Stimulated activated CD8-positive, alpha-beta memory T cell treated with anti-CD3 and anti-CD28 coated beads, Interleukin-2, amount 100 ng/mL, for 1 hour (primary cell): ENCODE data around the gene SNRPF.

Source experiments
- DNase-seq, 2 donors: peaks; one replicate each; pipeline ENCODE4 v3.0.0-alpha.2; 2020; ENCODE audit warnings: low read depth in 2 of 2

SNRPF gene

DNA sequence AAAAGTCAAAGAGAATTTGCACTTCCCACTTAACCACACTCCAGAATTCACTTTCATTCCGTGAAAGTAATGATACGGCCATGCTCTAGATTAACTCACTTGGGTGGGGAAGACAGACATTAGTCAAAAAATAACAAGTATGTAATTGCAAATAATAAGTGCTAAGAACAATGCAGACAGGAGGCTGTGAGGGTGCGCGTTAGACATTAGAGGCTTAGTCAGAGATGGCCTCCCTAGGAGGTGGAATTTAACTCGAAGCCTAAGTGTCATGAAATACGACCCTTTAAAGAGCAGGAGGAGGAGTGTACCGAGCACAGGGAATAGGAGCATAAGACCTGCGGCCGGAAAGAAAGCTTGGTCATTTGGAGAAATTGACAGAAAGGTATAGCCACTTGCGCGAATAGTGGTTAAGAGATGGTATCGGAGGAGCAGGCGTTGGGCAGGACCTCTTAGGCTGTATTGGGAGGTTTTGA lies 628 bp downstream of the SNRPF start:
- DNase-seq: no peak

DNA sequence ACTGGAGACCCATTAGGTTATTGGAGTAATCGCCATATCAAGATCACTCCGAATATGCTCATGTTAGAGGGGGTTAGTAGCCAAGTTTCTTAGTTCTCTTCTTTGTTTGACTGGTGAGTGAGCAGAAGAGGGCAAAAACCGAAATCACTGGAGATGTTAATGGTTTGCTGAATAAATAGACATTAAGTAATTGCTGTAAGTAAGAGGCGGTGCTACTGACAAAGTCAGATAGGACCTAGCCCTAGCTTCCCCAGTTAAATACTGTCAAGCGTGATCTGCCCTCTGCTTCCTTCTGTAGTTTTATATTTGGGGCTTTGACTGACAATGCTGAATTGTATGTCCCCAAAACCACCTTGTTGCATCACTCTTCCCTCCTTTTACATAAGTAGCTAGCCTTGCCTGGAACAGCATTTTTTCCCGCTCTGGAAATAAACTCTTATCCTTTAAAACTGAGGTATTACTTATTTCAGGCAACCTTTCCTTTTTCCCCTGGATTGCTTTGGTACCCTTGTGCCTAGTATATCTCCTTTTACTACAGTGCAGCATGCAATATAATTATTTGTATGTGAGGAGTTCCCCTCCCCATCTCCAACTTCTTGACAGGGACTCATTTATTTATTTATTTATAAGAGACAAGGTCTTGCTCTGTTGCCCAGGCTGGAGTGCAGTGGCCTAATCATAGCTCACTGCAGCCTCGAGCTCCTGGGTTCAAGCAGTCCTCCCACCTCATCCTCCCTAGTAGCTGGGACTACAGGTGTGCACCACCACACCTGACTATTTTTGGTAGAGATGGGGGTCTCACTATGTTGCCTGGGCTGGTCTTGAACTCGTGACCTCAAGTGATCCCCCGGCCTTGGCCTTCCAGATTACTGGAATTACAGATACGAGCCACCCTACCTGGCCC lies 1.4 kb downstream of the SNRPF start:
- no peak for DNase-seq

DNA sequence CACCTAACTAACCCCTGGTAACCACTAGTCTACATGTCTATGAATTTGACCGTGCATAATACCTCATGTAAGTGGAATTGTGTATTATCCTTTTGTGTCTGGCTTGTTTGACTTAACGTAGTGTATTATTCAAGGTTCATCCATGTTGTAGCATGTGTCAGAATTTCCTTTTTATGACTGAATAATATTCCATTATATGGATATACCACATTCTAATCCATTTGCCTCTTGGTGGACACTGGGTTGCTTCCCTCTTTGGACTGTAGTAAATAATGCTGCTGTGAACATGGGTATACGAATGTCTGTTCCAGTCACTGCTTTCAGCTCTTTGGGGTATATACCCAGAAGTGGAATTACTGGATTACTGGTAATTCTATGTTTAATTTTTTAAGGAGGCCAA lies 3.3 kb downstream of the SNRPF start:
- no peak for DNase-seq

DNA sequence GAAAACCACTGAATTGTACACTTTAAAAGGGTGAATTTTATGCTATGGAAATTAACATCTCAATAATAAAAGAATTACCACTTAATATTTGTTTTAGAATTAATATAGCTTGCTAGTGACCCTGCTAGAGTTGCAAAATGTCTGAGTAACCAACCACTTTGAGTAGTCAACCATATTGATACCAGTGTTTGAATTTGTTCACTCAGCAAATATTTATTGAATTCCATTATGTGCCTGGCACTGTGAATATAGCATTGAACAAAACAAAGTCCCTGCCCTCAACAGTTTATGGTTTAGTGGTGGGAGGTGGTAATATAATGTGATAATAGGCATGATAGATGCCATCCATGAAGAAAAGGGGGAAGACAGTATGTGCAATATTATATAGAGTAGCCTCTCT lies 4.6 kb downstream of the SNRPF start:
- no peak for DNase-seq

DNA sequence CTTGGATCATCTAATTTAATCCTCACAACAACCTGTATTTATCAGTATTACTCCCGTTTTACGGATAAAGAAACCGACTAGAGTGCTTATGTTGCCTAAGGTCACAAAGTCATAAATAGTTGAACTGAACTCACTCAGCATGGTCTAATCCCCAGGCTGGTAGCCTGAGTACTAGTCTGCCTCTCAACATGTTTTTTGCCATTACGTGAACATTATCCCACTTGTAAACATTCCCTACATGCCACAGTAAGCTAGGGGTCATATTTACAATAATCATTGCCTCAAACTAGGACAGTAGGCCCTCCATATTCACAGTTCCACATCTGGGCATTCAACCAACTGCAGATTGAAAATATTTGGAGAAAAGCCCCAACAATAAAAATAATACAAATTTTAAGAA lies 12.1 kb downstream of the SNRPF start:
- DNase-seq: no peak

DNA sequence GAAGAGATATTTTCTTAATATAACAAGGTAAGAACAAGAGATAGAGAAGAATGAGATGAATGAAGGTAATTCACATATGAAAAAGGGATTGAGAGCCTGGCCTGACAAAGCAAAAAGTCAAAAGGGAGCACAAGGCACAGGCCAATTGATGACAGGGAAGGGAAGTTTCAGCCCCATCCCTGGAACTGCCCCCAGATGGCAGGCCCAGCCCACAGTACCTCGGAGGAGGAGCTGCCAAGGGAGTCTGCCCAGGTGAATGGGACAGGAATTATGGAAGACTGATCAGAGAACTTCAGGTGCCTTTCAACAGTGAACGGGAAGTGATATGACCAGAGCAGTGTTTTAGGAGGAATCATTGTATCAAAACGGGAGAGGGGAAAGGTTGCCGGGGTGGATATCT lies 15.7 kb downstream of the SNRPF start:
- DNase-seq: no peak

DNA sequence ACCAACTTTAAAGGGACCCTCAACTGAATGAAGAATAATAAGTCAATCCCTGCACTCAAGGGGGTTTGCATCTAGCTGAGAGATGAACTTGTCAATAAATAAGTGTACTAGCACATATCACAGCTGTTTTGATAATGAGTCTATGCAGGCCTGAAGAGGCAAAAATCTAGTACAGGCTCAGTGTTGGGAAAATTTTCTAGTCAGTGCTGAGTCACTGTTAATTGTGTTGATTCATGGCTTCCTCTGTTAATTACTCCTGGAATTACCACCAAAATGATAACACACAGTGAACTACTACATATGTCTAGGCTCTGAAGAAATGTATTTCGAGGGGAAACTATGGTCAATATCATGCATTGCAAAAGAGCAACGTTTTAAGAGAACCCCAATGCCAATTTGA lies 18.9 kb downstream of the SNRPF start:
- no peak for DNase-seq

DNA sequence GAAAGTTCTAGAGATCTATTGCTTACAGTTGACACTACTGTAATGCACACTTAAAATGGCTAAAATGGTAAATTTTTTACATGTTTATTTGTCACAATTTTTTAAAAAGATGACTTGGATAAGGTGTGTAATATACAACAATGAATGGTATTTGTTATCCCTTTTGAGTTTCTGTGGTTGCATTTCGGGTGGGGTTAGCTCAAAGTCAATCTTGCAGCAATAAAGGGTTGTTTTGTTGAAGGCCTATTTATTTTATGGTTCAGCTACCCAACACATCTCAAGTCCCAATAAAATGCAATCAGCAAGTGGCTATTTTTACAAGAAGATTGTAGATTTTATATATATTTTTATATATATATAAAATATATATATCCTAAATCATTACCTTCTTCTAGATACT lies 22.1 kb downstream of the SNRPF start:
- DNase-seq: no peak

DNA sequence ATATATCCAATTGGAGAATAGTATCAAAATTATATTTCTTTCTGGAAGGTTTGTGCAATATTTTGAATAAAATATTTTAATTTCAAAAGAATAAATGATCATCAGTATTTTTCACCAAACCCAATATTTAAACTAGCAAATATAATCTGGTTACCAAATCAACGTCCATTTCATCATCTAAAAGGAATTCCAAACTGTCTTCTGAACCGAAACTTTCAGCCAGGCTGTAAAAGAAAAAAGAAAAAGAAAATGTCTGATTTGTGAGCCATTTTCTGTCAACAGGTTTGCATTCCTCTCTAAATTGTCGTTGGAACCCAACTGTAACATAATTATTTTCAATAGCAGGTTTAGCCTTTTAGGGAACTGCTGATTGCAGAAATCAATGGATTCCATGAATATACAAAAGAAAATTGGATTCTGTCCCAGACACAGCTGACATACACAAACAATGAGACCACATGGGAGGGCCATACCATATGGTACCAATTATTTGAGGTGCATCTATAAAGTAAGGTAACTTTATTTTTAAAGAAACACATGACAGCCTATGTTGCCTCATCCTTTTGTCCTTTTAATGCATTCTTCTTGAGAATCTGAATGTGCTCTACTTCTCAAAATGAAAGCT lies 22.7 kb downstream of the SNRPF start:
- DNase-seq: no peak

DNA sequence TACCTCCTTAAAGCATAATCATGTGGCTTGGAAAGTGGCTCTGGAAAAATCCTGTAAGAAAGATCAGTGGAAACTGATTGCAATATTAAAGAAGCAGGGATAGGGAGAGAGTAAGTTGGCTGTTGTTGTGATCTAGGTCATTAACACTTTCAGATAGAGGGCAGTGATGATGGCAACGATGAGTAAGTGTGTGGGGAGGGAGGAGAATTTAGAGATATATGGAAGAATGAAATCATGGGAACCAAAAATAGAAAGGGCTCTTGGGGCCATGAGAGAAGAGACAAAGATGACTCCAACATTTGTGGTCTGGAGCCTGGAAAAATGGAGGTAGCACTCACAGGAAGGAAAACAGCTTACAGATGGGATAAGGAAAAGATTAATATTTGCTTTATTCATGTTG lies 23.3 kb downstream of the SNRPF start:
- no peak for DNase-seq

DNA sequence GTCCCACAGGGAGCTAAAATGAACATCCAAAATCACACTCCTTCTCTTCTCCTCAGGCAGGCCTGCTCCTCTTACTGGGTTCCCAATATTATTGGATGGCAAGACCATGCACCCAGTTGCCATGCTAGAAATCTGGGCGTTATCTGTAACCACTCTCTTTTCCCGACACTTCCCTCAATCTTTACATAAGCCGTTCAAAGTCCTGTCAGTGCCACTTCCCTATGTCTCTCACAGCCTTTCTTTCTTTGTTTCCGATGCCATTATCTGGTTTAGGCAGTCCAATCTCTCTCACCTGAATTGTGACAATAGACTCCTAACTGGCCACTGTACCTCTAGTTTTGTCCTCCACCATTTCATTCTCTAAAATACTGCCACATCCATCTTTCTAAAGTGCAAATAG lies 24.1 kb downstream of the SNRPF start:
- DNase-seq: no peak

DNA sequence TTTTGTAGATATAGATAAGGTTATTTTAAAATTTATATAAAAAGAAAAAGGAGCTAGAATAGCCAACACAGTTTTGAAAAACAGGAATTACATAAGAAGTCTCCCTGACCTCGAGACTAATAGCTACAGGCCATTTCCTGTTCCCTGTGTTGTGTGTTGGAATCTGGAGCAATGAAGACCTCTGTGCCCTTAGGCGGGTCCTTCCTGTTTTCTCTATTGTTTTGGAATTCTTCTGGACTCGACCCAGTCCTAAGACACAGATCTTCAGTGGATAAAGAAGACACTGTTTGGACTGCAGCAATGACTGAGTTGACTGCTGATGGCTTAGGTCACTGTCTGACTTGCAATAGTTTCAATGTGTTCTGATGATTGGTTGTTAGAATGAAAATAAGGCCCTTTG lies 26.2 kb downstream of the SNRPF start:
- DNase-seq: no peak

DNA sequence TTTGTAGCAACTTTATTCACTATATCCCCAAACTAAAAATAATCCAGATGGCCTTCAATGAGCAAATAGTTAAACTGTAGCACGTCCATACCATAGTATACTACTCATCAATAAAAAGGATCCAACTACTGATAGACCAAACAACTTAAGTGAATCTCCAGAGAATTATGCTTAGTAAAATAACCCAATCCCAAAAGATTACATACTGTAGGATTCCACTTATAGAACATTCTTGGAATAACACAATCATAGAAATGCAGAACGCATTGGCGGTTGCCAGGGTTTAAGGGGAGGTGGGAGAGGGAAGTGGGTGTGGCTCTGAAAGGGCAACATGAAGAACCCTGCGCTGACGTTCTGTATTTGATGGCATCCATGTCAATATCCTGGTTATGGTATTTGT lies 28.6 kb downstream of the SNRPF start:
- DNase-seq: no peak

DNA sequence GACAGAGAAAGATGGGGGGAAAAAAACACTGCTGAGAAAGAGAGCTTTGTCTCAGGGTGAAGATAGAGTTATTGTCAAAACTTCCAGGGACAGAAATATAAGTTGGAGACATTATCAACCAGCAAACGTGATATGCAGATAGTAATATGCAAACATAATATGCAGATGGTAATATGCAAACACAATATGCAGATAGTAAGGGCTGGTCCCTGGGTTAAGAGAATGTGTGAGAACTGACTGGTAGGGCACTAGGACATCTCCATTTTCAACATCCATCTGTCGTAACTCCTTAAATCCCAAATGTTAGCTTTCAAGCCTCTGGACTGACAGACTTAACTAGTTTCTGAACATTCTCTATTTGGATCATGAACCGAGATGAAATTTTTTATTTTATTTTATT lies 32.2 kb downstream of the SNRPF start:
- no peak for DNase-seq

DNA sequence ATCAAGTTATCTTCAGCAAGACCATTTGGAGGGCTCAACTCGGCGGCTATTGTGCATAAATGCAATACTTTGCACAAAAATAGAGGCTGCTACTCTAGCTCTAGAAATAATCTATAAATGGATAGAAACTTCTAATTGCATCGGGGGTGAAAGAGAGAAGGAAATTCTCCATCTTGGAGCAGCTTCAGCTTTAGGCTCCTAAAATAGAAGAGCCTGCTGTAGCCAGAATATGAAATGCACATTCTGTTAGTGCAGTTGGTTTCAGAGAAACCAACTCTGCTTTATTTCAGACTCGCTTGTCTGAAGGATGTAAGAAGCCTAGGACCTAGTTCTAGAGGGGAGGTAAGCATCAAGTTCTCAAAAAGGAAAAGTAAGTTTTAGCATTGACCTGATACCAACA lies 38.1 kb downstream of the SNRPF start:
- DNase-seq: no peak

DNA sequence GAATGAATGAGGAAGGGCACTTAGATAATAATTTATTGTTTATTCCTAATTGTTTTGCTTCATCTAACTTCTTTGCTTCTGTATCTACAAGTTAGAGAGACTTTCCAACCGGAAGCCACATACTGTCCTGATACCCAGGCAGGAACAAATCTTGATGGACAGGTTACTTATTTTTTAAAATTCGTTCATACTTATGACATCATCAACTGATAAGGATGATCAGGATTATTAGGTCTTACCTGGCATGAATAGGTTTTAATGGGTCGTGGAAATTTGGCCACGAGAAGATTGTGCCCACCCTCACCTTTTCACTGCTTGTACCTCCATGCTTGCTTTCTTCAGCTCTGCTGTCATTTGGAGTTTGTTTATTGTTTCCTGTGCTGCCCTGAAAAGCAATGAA lies 39.3 kb downstream of the SNRPF start:
- DNase-seq: no peak

DNA sequence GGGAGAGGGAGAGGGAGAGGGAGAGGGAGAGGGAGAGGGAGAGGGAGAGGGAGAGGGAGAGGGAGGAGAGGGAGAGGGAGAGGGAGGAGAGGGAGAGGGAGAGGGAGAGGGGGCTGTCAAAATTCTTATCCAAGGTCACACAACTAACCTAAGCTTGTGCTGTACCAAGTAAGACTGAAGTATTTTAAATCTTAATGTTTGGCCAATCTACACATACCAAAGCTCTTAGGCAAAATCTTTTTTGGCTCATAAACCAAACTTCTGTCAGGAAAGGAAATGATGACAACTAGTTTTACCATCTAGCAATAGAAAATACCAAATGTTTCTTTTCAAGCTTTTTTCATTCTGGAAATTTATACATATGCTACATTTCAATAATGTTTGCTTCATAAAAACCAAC lies 49.8 kb downstream of the SNRPF start:
- DNase-seq: no peak

DNA sequence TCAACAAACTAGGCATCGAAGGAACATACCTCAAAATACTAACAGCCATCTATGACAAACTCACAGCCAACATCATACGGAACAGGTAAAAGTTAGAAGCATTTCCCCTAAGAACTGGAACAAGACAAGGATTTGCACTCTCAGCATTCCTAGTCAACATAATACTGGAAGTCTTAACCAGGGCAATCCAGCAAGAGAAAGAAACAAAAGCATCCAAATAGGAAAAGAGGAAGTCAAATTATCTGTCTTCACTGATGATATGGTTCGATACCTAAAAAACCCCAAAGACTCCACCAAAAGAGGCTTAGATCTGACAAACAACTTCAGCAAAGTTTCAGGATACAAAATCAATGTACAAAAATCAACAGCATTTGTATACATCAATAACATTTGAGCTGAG lies 51.1 kb downstream of the SNRPF start:
- no peak for DNase-seq
